A673 (cell line): ENCODE results near the gene ERBB3.

Experiments
- EZH2 ChIP-seq: fragments of 200-600 bp; sonication (generic); IDR thresholded peaks from 2 replicates; pipeline ENCODE4 v1.6.1; 2017; ENCODE audit warnings: borderline replicate concordance, low read depth, mild to moderate bottlenecking, mixed read lengths, antibody characterized with exemption, low read length; ENCODE audit not compliant: poor library complexity, severe bottlenecking
- TF ChIP-seq, protein P1 (sequence below): fragments of 300-800, 200-600 bp; sonication (generic); conservative IDR thresholded peaks from 2 replicates; pipeline ENCODE4 v1.5.1; 2017; ENCODE audit warnings: low read depth, mild to moderate bottlenecking, antibody characterized with exemption, low read length, moderate library complexity, mixed read lengths

DNA sequence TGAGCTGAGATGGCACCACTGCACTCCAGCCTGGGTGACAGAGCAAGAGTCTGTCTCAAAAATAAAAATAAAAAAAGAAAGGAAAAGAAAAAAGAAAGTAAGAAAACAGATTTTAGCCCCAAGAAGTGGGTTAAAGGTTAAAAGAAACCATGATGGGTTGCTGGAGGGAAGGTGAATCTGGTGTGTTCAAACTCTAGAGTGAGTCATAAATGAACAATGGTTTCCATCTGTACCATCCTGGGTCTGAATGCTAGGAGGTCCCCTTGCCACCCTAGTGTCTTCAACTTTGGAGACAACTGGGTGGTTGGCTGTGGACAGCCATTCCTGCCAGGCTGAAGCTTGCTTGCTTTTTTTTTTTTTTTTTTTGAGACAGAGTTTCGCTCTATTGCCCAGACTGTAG, 39.8 kb upstream of the ERBB3 start:
- TF ChIP-seq, protein P1, sequence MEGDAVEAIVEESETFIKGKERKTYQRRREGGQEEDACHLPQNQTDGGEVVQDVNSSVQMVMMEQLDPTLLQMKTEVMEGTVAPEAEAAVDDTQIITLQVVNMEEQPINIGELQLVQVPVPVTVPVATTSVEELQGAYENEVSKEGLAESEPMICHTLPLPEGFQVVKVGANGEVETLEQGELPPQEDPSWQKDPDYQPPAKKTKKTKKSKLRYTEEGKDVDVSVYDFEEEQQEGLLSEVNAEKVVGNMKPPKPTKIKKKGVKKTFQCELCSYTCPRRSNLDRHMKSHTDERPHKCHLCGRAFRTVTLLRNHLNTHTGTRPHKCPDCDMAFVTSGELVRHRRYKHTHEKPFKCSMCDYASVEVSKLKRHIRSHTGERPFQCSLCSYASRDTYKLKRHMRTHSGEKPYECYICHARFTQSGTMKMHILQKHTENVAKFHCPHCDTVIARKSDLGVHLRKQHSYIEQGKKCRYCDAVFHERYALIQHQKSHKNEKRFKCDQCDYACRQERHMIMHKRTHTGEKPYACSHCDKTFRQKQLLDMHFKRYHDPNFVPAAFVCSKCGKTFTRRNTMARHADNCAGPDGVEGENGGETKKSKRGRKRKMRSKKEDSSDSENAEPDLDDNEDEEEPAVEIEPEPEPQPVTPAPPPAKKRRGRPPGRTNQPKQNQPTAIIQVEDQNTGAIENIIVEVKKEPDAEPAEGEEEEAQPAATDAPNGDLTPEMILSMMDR = no peak
- TF ChIP-seq EZH2 = no peak
